GM18909 (cell line): ENCODE data around the gene ARPIN.
"Not testable (repeated sequence)": the region's sequence is repeated elsewhere in the genome, so short reads cannot be mapped to it uniquely, and the experiment has no call there.

Source experiments
- ATAC-seq: cut with Tn5 transposase; IDR thresholded peaks from one replicate; pipeline ENCODE4 v1.9.1; 2021; ENCODE audit warnings: mild to moderate bottlenecking; ENCODE audit not compliant: unreplicated experiment, poor library complexity

ARPIN gene

DNA sequence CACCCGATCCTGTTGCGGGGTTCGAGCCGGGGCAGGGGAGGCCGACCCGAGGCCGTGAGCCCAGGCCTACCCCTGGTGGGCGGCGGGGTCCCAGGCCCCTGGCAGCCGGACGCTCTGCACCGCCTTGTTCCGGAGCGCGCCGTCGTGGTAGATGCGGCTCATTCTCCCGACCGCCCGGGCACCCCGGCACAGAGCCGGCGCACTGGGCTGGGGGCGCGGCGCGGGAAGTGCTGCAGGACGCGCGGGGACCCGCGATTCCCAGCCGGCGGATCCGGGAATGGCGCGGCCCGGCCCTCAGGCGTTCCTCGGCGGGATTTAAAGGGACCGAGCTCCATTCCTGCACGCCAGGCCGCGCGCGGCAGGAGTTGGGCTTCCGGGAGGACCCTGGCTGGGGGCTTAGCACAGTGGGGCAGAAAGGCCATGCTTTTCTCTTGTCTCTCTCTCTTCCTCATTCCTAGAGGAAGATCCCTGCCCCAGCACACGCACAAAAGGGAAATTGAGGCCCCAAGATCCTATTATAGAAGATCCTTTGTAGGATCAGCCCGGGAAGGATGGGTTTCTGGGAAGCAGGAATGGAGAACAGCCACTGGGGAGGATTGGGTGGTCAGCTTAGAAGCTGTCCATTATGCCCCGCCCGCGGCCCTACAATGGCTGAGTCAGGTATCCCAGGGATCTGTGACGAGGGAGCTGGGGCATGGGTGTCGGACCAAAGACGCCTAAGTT is at the start of gene ARPIN:
Gene ARPIN (minus strand): TSS at position 279 of the 723 bp plus-strand sequence. CDS start 117 bp downstream, at position 162.
- ATAC-seq, result no peak

DNA sequence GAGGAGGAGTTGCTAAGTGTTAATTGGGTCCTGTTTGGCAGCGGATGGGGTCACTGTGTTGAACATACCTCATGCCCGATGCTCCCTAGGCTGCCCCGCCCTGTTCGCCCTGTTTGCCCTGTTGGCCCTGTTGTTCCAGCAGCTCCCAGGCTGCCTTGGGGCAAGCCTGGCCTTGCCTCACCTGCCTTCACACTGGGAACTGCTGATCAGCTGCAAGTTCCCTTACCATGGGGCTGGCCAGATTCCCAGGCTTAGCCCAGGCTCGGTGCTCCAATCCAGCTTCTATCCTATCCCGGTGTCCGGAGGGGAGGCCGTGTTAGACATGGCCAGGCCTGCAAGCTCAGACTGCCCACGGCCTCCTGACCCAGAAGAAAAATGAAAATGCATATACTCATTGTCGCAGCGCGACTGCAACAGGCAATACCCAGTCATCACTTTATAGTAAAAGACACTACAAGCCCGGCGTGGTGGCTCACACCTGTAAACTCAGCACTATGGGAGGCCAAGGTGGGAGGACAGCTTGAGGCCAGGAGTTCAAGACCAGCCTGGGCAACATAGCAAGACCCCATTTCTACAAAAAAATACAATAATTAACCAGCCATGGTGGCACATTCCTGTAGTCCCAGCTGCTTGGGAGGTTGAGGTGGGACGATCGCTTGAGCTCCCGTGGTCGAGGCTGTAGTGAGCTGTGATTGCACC is 45.5 kb upstream of the ARPIN start:
- no peak for ATAC-seq

DNA sequence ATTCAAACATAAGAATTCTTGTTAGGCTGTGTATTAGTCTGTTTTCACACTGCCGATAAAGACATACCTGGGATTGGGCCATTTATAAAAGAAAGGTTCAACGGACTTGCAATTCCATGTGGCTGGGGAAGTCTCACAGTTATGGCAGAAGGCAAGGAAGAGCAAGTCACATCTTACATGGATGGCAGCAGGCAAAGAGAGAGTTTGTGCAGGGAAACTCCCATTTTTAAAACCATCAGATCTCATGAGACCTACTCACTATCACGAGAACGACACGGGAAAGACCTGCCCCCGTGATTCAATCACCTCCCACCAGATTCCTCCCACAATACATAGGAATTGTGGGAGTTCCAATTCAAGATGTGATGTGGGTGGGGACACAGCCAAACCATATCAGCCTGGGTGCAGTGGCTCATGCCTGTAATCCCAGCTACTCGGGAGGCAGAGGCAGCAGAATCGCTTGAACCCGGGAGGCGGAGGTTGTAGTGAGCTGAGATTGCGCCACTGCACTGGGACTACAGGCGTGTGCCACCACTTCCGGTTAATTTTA is 42.8 kb upstream of the ARPIN start:
- ATAC-seq, result not testable (repeated sequence)

GRCh38 chr15:89954541-89954940 is 41.8 kb upstream of the ARPIN start:
- ATAC-seq, result no peak

- ATAC-seq, result no peak
These were observed 36.0 kb upstream of the ARPIN start for GRCh38 chr15:89948796-89949195.

GRCh38 chr15:89947385-89947784 is 34.6 kb upstream of the ARPIN start:
- no peak for ATAC-seq

DNA sequence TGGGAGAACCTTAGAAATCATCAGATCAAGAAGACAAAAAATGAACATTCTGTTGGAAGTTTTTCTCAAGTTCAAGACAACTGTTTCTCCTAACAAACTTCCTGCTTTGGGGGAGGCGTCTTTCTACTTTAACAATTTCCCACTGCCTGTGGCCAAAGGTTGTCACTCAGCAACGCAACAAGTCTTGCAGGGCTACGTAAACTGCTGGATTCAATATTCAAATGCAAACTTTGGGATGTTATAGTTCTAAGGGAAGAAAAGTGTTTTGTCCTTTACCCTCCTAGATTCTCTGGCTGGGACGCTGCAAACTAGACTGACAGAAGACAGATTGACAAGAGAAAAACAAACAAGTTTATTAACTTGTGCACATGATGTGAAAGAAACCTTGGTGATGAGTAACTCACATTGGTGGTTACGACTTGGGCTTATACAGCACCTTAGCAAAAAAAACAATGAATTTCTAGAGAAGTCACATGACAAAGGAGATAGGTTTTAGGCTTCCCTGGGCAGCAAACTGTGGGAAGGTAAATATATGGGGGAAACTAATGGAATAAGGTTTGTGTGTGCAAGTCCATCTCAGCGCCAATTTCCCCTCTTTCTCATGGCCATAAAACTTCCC is 34.0 kb upstream of the ARPIN start:
- ATAC-seq, result no peak

DNA sequence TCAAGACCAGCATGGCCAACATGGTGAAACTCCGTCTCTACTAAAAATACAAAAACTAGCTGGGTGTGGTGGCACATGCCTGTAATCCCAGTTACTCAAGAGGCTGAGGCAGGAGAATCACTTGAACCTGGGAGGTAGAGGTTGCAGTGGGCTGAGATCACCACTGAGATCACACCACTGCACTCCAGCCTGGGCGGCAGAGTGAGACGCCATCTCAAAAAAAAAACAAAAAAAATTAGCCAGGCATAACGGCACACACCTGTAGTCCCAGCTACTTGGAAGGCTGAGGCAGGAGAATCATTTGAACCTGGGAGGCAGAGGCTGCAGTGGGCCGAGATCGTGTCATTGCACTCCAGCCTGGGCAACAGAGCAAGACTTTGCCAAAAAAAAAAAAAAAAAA is 31.0 kb upstream of the ARPIN start:
- not testable (repeated sequence) for ATAC-seq

DNA sequence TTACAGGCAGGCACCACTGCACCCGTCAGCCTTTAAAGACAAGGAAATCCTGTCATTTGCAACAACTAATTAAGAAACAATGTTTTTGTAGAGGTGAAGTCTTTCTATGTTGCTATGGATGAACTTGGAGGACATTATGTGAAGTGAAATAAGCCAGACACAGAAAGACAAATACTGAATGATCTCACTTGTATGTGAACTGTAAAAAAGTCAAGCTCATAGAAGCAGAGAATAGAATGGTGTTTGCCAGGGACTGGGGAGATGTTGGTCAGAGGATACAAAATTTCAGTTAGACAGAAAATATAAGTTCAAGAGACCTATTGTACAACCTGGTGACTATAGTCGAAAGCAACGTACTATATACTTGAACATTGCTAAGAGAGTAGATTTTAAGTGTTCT is 27.2 kb upstream of the ARPIN start:
- ATAC-seq, result no peak

GRCh38 chr15:89939377-89939776 is 26.6 kb upstream of the ARPIN start:
- ATAC-seq, result not testable (repeated sequence)

- no peak for ATAC-seq
These were observed 24.9 kb upstream of the ARPIN start for GRCh38 chr15:89937365-89938350.

GRCh38 chr15:89936786-89937265 is 24.1 kb upstream of the ARPIN start:
- ATAC-seq, result no peak

- ATAC-seq, result no peak
These were observed 23.5 kb upstream of the ARPIN start for GRCh38 chr15:89936051-89936785.

DNA sequence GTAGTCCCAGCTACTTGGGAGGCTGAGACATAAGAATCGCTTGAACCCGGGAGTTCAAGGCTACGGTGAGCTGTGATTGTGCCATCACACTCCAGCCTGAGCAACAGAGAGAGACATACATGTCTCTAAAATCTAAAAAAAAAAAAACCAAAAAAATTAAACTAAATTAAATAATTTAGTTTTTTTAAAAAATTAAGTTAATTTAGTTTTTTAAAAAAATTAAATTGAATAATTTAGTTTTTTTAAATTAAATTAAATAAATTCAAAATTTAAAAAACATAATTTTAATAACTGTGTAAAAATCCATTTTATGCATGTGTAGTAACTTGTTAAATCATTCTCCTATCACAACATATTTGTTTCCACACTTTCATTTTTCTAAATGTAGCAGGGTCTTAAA is 20.1 kb upstream of the ARPIN start:
- ATAC-seq, result no peak

- ATAC-seq, result no peak
These were observed 15.7 kb upstream of the ARPIN start for GRCh38 chr15:89928421-89928820.

- ATAC-seq, result no peak
These were observed 13.4 kb upstream of the ARPIN start for GRCh38 chr15:89926158-89926557.

DNA sequence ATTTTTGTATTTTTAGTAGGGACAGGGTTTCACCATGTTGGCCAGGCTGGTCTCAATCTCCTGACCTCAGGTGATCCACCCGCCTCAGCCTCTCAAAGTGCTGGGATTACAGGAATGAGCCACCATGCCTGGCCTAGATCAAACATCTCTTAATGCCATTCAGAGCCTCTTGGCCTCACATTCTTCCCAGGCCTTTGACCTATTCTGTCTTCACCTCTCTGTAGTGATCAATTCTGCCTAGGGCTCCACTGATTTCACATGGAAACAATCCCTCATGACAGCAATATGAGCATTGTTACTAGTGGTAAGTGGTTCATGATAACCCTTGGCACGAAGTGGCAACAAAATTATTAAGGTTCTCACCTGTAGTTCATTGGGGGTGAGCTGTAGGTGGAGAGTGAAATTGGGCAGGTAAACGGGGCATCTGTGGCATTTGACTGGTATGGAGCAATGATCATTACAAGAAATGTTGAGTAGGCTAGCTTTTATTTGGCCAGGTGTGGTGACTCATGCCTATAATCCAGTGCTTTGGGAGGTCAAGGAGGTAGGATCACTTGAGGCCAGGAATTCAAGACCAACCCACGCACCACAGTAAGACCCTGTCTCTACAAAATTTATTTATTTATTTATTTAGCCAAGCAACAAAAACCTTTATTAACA is 4.8 kb upstream of the ARPIN start:
- no peak for ATAC-seq

DNA sequence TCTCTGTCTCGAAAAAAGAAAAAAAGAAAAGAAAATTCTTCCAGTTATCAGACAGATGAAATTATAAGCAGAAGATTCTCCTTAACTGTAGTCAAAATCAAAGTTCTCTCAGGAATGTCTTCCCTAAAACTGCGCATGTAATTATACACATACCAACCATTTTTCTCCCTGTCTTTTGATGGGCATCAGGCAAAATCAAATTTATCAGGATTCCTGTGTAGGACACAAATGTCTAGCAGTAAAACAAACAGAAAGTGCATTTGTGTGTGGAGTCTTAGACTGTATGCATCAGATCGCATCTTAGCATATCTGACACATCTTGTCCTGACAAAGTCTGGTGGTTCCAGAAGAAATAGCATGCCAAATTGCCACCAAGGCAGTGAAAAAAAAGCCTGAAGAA is 3.9 kb upstream of the ARPIN start:
- ATAC-seq, result no peak
